ENCODE measurements around the gene AKAP6.

AKAP6 gene

GRCh38 chr14:32412532-32412931 lies 83.4 kb downstream of the AKAP6 start:
- no peak for DNase-seq

GRCh38 chr14:32413967-32414640 lies 85.0 kb downstream of the AKAP6 start:
- DNase-seq = no peak

- no peak for DNase-seq
These were observed 85.7 kb downstream of the AKAP6 start for GRCh38 chr14:32414808-32415255.

GRCh38 chr14:32417956-32418552 lies 89.0 kb downstream of the AKAP6 start:
- no peak for DNase-seq

GRCh38 chr14:32419429-32419828 lies 90.3 kb downstream of the AKAP6 start:
- DNase-seq = no peak

GRCh38 chr14:32421781-32422180 lies 92.7 kb downstream of the AKAP6 start:
- DNase-seq = no peak

- DNase-seq = no peak
These were observed 93.3 kb downstream of the AKAP6 start for GRCh38 chr14:32422440-32422839.

- DNase-seq = no peak
These were observed 96.9 kb downstream of the AKAP6 start for GRCh38 chr14:32426028-32426427.

- no peak for DNase-seq
These were observed 97.7 kb downstream of the AKAP6 start for GRCh38 chr14:32426586-32427388.

GRCh38 chr14:32427726-32428528 lies 98.8 kb downstream of the AKAP6 start:
- DNase-seq = no peak

GRCh38 chr14:32428875-32429274 lies 99.8 kb downstream of the AKAP6 start:
- no peak for DNase-seq

GRCh38 chr14:32430326-32430725 lies 101.2 kb downstream of the AKAP6 start:
- no peak for DNase-seq

- DNase-seq = no peak
These were observed 103.9 kb downstream of the AKAP6 start for GRCh38 chr14:32432813-32433538.

GRCh38 chr14:32434180-32434579 lies 105.1 kb downstream of the AKAP6 start:
- DNase-seq = no peak

- DNase-seq = no peak
These were observed 105.8 kb downstream of the AKAP6 start for GRCh38 chr14:32434880-32435279.

GRCh38 chr14:32435411-32435810 lies 106.3 kb downstream of the AKAP6 start:
- no peak for DNase-seq

GRCh38 chr14:32436993-32437392 lies 107.9 kb downstream of the AKAP6 start:
- no peak for DNase-seq

GRCh38 chr14:32438517-32438916 lies 109.4 kb downstream of the AKAP6 start:
- DNase-seq = no peak

GRCh38 chr14:32443890-32444661 lies 115.0 kb downstream of the AKAP6 start:
- no peak for DNase-seq

GRCh38 chr14:32447371-32447770 lies 118.3 kb downstream of the AKAP6 start:
- no peak for DNase-seq

- DNase-seq = no peak
These were observed 120.5 kb downstream of the AKAP6 start for GRCh38 chr14:32449648-32450047.

All from stimulated activated CD4-positive, alpha-beta T cell treated with anti-CD3 and anti-CD28 coated beads, Interleukin-15, amount 100 ng/mL, for 24 hours (primary cell).